HEK293 (cell line): ENCODE measurements around the gene LRFN3.
A peak's percentile ranks its signal among the peaks of the same experiment; 100 is the strongest.

ENCODE experiments used
- GLI2 ChIP-seq: fragments of 450-650 bp; formaldehyde crosslinking; IDR thresholded peaks from 2 replicates; pipeline ENCODE4; 2017; ENCODE audit warnings: missing biosample characterization, missing genetic modification characterization, low read depth, borderline replicate concordance
- GLIS1 ChIP-seq: fragments of 450-650 bp; formaldehyde crosslinking; IDR thresholded peaks from 2 replicates; pipeline ENCODE4 v1.5.1; 2016; ENCODE audit warnings: missing biosample characterization, missing genetic modification characterization
- HIC1 ChIP-seq: fragments of 450-650 bp; formaldehyde crosslinking; IDR thresholded peaks from 2 replicates; pipeline ENCODE4 v1.5.1; 2016; ENCODE audit warnings: missing biosample characterization, missing genetic modification characterization
- HOXA7 ChIP-seq: sonication (generic); formaldehyde crosslinking; IDR thresholded peaks from 2 replicates; pipeline ENCODE4 v1.8.1; 2022; ENCODE audit warnings: missing genetic modification reagents, borderline replicate concordance
- KLF1 ChIP-seq: fragments of 450-650 bp; formaldehyde crosslinking; IDR thresholded peaks from 2 replicates; pipeline ENCODE4 v1.5.1; 2016; ENCODE audit warnings: missing biosample characterization, missing genetic modification characterization
- KLF16 ChIP-seq: fragments of 450-650 bp; formaldehyde crosslinking; IDR thresholded peaks from 2 replicates; pipeline ENCODE4 v1.5.1; 2017; ENCODE audit warnings: missing biosample characterization, missing genetic modification characterization
- KLF7 ChIP-seq: fragments of 450-650 bp; formaldehyde crosslinking; IDR thresholded peaks from 2 replicates; pipeline ENCODE4 v1.5.1; 2016; ENCODE audit warnings: missing biosample characterization, missing genetic modification characterization, borderline replicate concordance
- MYNN ChIP-seq: fragments of 450-650 bp; formaldehyde crosslinking; IDR thresholded peaks from 2 replicates; pipeline ENCODE4 v1.5.1; 2016; ENCODE audit warnings: missing biosample characterization, missing genetic modification characterization, borderline replicate concordance
- OVOL3 ChIP-seq: fragments of 450-650 bp; formaldehyde crosslinking; IDR thresholded peaks from 2 replicates; pipeline ENCODE4 v1.5.1; 2016; ENCODE audit warnings: missing biosample characterization, missing genetic modification characterization
- YY2 ChIP-seq: fragments of 450-650 bp; formaldehyde crosslinking; IDR thresholded peaks from 2 replicates; pipeline ENCODE4 v1.5.1; 2016; ENCODE audit warnings: missing biosample characterization, missing genetic modification characterization
- ZBTB21 ChIP-seq: fragments of 450-650 bp; formaldehyde crosslinking; IDR thresholded peaks from 2 replicates; pipeline ENCODE4 v1.5.1; 2017; ENCODE audit warnings: missing biosample characterization, missing genetic modification characterization
- ZBTB7A ChIP-seq: fragments of 450-650 bp; formaldehyde crosslinking; IDR thresholded peaks from 2 replicates; pipeline ENCODE4 v1.5.1; 2016; ENCODE audit warnings: low read depth, missing biosample characterization, missing genetic modification characterization
- ZFP37 ChIP-seq: fragments of 450-650 bp; formaldehyde crosslinking; IDR thresholded peaks from 2 replicates; pipeline ENCODE4 v1.5.1; 2016; ENCODE audit warnings: missing biosample characterization, missing genetic modification characterization
- ZNF140 ChIP-seq: fragments of 450-650 bp; formaldehyde crosslinking; IDR thresholded peaks from 2 replicates; pipeline ENCODE4 v1.5.1; 2016; ENCODE audit warnings: missing biosample characterization, missing genetic modification characterization
- ZNF146 ChIP-seq: fragments of 450-650 bp; formaldehyde crosslinking; IDR thresholded peaks from 2 replicates; pipeline ENCODE4 v1.5.1; 2016; ENCODE audit warnings: missing biosample characterization, missing genetic modification characterization
- ZNF155 ChIP-seq: fragments of 450-650 bp; formaldehyde crosslinking; IDR thresholded peaks from 2 replicates; pipeline ENCODE4 v1.5.1; 2016; ENCODE audit warnings: missing biosample characterization, missing genetic modification characterization
- ZNF16 ChIP-seq: fragments of 450-650 bp; formaldehyde crosslinking; IDR thresholded peaks from 2 replicates; pipeline ENCODE4 v1.5.1; 2016; ENCODE audit warnings: low read depth, missing biosample characterization, missing genetic modification characterization
- ZNF202 ChIP-seq: fragments of 450-650 bp; formaldehyde crosslinking; IDR thresholded peaks from 2 replicates; pipeline ENCODE4 v1.5.1; 2016; ENCODE audit warnings: missing biosample characterization, missing genetic modification characterization, borderline replicate concordance
- ZNF211 ChIP-seq: fragments of 450-650 bp; formaldehyde crosslinking; IDR thresholded peaks from 2 replicates; pipeline ENCODE4 v1.5.1; 2016; ENCODE audit warnings: low read depth, missing biosample characterization, missing genetic modification characterization
- ZNF324 ChIP-seq: fragments of 450-650 bp; formaldehyde crosslinking; IDR thresholded peaks from 2 replicates; pipeline ENCODE4 v1.5.1; 2016; ENCODE audit warnings: missing biosample characterization, missing genetic modification characterization
- ZNF501 ChIP-seq: fragments of 450-650 bp; formaldehyde crosslinking; IDR thresholded peaks from 2 replicates; pipeline ENCODE4 v1.5.1; 2016; ENCODE audit warnings: missing biosample characterization, missing genetic modification characterization
- ZNF530 ChIP-seq: fragments of 450-650 bp; formaldehyde crosslinking; IDR thresholded peaks from 2 replicates; pipeline ENCODE4 v1.5.1; 2016; ENCODE audit warnings: low read depth, missing biosample characterization, missing genetic modification characterization
- ZNF544 ChIP-seq: fragments of 450-650 bp; formaldehyde crosslinking; IDR thresholded peaks from 2 replicates; pipeline ENCODE4 v1.5.0; 2017; ENCODE audit warnings: missing biosample characterization, missing genetic modification characterization
- ZNF596 ChIP-seq: fragments of 450-650 bp; IDR thresholded peaks from 2 replicates; pipeline ENCODE4 v1.5.0; 2018; ENCODE audit warnings: missing biosample characterization, mild to moderate bottlenecking, missing genetic modification characterization, moderate library complexity
- ZNF610 ChIP-seq: fragments of 450-650 bp; formaldehyde crosslinking; IDR thresholded peaks from 2 replicates; pipeline ENCODE4 v1.5.1; 2016; ENCODE audit warnings: missing biosample characterization, missing genetic modification characterization, borderline replicate concordance
- ZNF654 ChIP-seq: fragments of 450-650 bp; formaldehyde crosslinking; IDR thresholded peaks from 2 replicates; pipeline ENCODE4 v1.5.1; 2016; ENCODE audit warnings: low read depth, missing biosample characterization, missing genetic modification characterization
- ZNF660 ChIP-seq: fragments of 450-650 bp; IDR thresholded peaks from 2 replicates; pipeline ENCODE4 v1.5.1; 2018; ENCODE audit warnings: missing biosample characterization, mild to moderate bottlenecking, missing genetic modification characterization
- ZNF664 ChIP-seq: fragments of 450-650 bp; formaldehyde crosslinking; IDR thresholded peaks from 2 replicates; pipeline ENCODE4 v1.5.1; 2016; ENCODE audit warnings: missing biosample characterization, missing genetic modification characterization
- ZNF670 ChIP-seq: fragments of 450-650 bp; formaldehyde crosslinking; IDR thresholded peaks from 2 replicates; pipeline ENCODE4 v1.5.1; 2016; ENCODE audit warnings: missing biosample characterization, missing genetic modification characterization, low read depth
- ZNF692 ChIP-seq: fragments of 450-650 bp; formaldehyde crosslinking; IDR thresholded peaks from 2 replicates; pipeline ENCODE4 v1.5.1; 2016; ENCODE audit warnings: missing biosample characterization, missing genetic modification characterization
- ZNF707 ChIP-seq: fragments of 450-650 bp; formaldehyde crosslinking; IDR thresholded peaks from 2 replicates; pipeline ENCODE4 v1.5.1; 2016; ENCODE audit warnings: missing biosample characterization, missing genetic modification characterization
- ZNF747 ChIP-seq: fragments of 450-650 bp; formaldehyde crosslinking; IDR thresholded peaks from 2 replicates; pipeline ENCODE4 v1.5.1; 2016; ENCODE audit warnings: missing biosample characterization, missing genetic modification characterization
- ZNF830 ChIP-seq: fragments of 450-650 bp; IDR thresholded peaks from 2 replicates; pipeline ENCODE4 v1.5.0; 2018; ENCODE audit warnings: missing biosample characterization, missing genetic modification characterization, low read depth, mild to moderate bottlenecking, moderate library complexity
- TF ChIP-seq, protein P1 (sequence below): fragments of 450-650 bp; formaldehyde crosslinking; IDR thresholded peaks from 2 replicates; pipeline ENCODE4 v1.5.1; 2016; ENCODE audit warnings: missing biosample characterization, missing genetic modification characterization, borderline replicate concordance

LRFN3 gene

GRCh38 chr19:35931161-35931873 lies 4.9 kb upstream of the LRFN3 start (continued):
- TF ChIP-seq ZNF664 (tag by site-specific recombination), result no peak; the same call in 1 of the 2 replicates
- TF ChIP-seq ZNF16, result no peak
- TF ChIP-seq, protein P1, sequence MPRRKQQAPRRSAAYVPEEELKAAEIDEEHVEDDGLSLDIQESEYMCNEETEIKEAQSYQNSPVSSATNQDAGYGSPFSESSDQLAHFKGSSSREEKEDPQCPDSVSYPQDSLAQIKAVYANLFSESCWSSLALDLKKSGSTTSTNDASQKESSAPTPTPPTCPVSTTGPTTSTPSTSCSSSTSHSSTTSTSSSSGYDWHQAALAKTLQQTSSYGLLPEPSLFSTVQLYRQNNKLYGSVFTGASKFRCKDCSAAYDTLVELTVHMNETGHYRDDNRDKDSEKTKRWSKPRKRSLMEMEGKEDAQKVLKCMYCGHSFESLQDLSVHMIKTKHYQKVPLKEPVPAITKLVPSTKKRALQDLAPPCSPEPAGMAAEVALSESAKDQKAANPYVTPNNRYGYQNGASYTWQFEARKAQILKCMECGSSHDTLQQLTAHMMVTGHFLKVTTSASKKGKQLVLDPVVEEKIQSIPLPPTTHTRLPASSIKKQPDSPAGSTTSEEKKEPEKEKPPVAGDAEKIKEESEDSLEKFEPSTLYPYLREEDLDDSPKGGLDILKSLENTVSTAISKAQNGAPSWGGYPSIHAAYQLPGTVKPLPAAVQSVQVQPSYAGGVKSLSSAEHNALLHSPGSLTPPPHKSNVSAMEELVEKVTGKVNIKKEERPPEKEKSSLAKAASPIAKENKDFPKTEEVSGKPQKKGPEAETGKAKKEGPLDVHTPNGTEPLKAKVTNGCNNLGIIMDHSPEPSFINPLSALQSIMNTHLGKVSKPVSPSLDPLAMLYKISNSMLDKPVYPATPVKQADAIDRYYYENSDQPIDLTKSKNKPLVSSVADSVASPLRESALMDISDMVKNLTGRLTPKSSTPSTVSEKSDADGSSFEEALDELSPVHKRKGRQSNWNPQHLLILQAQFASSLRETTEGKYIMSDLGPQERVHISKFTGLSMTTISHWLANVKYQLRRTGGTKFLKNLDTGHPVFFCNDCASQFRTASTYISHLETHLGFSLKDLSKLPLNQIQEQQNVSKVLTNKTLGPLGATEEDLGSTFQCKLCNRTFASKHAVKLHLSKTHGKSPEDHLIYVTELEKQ (tag by site-specific recombination), result no peak
- TF ChIP-seq ZNF707, result no peak
- TF ChIP-seq ZNF654 (tag by site-specific recombination), result peak; percentile 100
- peak; percentile 97 for TF ChIP-seq KLF16 (tag by site-specific recombination)
- TF ChIP-seq ZNF747 (tag by site-specific recombination), result no peak
- TF ChIP-seq ZNF596, result no peak
- TF ChIP-seq ZNF660 (tag by site-specific recombination), result peak; percentile 68; the same call in 1 of the 2 replicates
- TF ChIP-seq ZBTB7A, result 0 out of 2 replicates have a peak, but pooled peaks have one; percentile 20
- no peak for TF ChIP-seq ZNF530
- TF ChIP-seq GLI2 (tag by site-specific recombination), result no peak
- 0 out of 2 replicates have a peak, but pooled peaks have one; percentile 22 for TF ChIP-seq OVOL3 (tag by site-specific recombination)
- TF ChIP-seq ZNF501, result peak; percentile 97
- peak; percentile 15; the same call in 1 of the 2 replicates for TF ChIP-seq ZBTB21 (tag by site-specific recombination)
- peak; percentile 63; the same call in 1 of the 2 replicates for TF ChIP-seq ZFP37
- TF ChIP-seq ZNF670 (tag by site-specific recombination), result no peak
- TF ChIP-seq ZNF610 (tag by site-specific recombination), result peak; percentile 24; the same call in 1 of the 2 replicates
- peak; percentile 95 for TF ChIP-seq KLF7 (tag by site-specific recombination)
- TF ChIP-seq ZNF544 (tag by site-specific recombination), result no peak
- no peak for TF ChIP-seq ZNF202
- TF ChIP-seq ZNF692 (tag by site-specific recombination), result peak; percentile 99
- peak; percentile 91 for TF ChIP-seq ZNF324 (tag by site-specific recombination)
- no peak for TF ChIP-seq ZNF155 (tag by site-specific recombination)
- TF ChIP-seq HIC1, result no peak
- peak; percentile 96 for TF ChIP-seq KLF1 (tag by site-specific recombination)
- peak; percentile 75 for TF ChIP-seq GLIS1
- no peak for TF ChIP-seq ZNF211 (tag by site-specific recombination)
- TF ChIP-seq MYNN, result no peak
- no peak for TF ChIP-seq ZNF140
- no peak for TF ChIP-seq ZNF146 (tag by site-specific recombination)
- TF ChIP-seq YY2 (tag by site-specific recombination), result peak; percentile 78
- TF ChIP-seq HOXA7 (CRISPR knock-in tag), result no peak
- TF ChIP-seq ZNF830, result no peak
